ENCODE data around the gene SPTBN1. TPM values are rescaled to one million over a fixed set of nuclear protein-coding genes. Genes with fewer than 3 reads are reported as not detected.
A peak's percentile ranks its signal among the peaks of the same experiment; 100 is the strongest.
"Not testable (repeated sequence)": the region's sequence is repeated elsewhere in the genome, so short reads cannot be mapped to it uniquely, and the experiment has no call there.

SPTBN1 gene
- total RNA-seq, 1 experiment from 2014 or later = 202 TPM

DNA sequence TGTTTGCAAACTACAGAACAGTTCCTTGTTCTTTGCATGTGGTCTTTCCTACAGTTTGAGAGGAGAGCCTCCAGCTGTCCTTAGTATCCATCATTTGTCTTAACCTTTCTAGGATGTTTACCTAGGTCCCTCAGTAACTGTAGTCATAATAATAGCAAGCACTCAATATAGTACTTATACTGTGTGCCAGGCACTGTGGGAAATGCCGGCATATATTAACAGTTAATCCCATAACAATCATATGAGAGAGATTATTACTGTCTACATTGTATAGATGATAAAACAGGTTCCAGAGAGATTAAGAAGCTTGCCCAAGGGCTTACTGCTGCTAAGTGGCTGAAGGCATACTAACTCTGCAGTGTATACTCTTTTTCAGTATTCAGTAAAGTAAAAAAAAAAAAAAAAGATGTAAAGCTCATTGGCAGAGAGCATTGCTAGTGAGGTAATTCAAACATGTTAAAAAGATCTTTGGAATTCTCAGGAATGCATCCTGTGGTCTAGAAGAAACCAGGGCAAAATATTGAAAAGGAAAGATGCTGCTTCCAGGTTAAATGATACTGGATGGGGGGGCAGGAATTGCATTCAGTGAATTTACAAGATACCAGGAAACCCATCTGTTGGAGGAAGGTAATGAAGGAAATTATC lies 72.3 kb downstream of the SPTBN1 start:
- peak; percentile 25 for DNase-seq (ENCODE audit: low spot score)

DNA sequence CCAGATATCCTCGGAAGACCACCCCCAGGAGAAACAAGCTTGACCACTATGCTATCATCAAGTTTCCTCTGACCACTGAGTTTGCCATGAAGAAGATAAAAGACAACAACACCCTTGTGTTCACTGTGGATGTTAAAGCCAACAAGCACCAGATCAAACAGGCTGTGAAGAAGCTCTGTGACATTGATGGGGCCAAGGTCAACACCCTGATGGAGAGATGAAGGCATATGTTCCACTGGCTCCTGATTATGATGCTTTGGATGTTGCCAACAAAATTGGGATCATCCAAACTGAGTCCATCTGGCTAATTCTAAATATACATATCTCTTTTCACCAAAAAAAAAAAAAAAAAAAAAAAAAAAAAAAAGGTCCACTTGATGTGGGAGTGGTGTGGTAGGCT lies 73.4 kb downstream of the SPTBN1 start:
- DNase-seq (ENCODE audit: low spot score) = not testable (repeated sequence)

DNA sequence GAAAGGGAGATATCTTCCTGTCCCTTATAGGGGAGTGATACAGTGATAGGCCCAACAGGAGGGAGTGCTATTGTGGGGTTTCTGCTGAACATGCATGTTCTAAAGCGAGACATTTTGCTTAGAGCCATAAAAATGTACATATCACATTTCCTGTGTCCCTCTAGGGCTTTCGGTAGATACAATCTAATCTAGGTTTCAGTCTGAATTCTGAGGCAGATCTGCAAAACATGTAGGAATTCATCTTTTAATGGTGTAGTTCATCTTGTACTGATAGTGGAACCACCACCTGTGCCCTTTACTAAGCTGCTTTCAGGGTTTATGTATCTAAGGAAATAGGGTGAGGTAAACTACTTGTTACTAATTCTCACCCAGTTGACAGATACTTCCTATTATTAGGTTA lies 73.8 kb downstream of the SPTBN1 start:
- DNase-seq (ENCODE audit: low spot score) = no peak

DNA sequence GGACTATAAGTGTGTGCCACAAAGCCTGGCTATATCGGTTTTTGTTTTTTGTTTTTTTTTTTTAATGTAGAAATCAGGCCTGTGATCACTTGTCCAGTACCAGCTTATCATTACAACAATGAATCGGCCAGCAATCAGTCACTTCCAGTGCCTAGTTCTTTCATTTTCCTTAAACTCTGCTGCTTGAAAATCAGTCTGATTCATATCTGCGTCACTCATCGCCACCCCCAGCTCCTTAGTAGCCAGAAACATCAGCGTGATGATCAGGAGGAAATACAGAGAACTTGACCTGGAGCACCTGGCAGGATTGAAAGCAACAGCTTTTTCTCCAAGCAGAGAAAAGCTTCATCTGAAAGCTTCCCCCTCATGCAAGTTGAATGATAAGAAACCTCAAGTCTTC lies 75.4 kb downstream of the SPTBN1 start:
- peak; percentile 88 for DNase-seq (ENCODE audit: low spot score)

DNA sequence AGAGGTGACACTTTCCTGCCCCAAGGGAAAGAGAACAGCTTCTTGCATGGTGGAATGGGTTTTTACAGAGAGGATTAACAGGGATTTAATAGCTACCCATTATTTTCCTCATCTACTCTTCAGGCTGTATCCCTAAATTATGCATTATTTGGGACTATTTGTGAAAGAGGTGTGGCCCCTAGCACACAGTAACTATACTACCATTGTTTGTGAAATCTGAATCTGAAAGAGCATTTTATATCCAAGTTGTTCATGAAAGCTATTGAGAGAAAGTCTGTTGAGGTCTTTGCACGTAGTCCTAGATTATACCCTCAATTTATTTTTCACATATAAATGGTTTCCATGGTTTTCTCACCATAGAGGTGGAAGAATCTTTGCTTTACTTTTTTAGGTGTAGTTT lies 78.1 kb downstream of the SPTBN1 start:
- DNase-seq (ENCODE audit: low spot score) = no peak

DNA sequence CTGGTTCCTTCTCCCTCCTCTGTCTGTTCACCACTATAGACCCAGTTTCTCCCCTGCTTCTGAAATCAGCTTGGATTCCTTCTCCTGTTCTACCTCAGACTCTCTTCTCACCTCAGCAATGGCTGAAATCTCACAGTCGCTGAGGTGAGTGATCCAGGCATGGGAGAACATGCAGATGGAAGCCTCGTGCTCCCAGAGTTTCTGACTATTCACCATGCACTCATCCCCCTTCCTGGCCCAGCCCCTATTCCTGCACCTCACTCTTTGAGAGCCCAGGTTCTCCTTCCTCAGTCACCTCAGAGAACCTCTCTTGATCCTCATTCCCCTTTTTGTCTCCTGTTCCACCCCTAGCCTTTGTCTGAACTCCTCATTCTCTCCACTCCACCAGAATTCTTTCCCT lies 78.5 kb downstream of the SPTBN1 start:
- DNase-seq (ENCODE audit: low spot score) = no peak

DNA sequence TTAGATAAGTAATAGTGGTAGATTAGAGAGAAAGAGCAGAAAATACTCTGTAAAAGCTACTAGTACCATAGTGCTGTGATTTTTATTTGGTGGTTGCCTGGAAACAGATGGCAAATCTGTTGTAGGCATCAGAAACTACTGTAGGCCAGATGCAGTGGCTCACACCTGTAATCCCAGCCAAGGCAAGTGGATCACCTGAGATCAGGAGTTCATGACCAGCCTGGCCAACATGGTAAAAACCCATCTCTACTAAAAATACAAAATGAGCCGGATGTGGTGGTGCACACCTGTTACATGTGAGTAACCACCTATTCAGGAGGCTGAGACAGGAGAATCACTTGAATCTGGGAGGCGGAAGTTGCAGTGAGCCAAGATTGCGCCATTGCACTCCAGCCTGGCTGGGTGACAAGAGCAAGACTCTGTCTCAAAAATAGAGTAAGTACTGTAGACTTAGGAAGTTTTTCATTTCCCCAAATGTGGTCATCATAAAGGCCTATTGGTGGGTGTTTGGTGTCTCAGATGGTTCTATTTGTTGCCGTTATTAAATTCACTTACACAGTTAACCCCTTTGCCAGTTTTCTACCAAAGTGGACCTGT lies 79.6 kb downstream of the SPTBN1 start:
- no peak for DNase-seq (ENCODE audit: low spot score)

DNA sequence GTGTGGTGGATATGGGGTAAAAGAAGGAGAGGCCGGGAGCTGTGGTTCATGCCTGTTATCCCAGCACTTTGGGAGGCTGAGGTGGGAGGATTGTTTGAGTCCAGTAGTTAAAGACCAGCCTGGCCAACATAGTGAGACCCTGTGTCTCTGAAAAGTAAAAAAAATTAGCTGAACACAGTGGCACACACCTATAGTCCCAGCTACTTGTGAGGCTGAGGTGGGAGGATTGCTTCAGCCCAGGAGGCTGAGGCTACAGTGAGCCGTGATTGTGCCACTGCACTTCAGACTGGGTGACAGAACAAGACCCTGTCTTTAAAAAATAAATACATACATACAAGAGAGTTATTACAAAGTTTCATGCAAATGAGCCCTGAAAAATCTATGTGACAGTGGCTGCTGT lies 80.6 kb downstream of the SPTBN1 start:
- DNase-seq (ENCODE audit: low spot score) = no peak

DNA sequence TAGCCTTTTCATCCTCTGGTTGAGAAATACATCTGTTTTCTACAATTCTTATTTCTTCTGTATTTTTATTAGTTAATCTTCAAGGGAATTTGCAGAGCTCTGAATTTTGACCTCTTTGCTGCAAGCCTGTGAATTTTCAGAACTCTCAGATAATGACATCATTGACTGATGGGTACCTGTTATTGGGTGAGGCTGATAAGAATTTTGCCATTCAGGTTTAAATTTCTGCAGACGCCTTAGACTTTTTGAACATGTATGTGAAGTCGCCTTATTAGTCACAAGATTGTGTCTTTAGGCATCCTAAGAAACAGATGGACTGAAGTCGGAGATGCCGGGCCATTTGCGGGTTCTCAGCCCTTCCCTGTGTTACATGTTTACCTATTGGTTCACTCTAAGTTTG lies 82.4 kb downstream of the SPTBN1 start:
- DNase-seq (ENCODE audit: low spot score) = no peak

DNA sequence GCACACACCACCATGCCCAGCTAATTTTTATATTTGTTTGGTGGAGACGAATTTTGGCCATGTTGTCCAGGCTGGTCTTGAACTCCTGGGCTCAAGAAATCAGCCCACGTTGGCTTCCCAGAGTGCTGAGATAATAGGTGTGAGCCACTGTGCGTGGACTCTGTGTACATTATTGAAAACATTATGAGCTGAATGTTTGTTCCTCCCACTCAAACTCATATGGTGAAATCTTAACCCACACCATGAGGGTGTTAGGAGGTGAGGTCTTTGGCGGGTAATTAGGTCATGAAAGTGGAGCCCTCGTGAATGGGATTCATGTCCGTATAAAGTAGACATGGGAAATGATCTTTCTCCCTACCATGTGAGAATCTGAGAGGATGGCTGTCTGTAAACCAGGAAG lies 83.6 kb downstream of the SPTBN1 start:
- DNase-seq (ENCODE audit: low spot score) = no peak

DNA sequence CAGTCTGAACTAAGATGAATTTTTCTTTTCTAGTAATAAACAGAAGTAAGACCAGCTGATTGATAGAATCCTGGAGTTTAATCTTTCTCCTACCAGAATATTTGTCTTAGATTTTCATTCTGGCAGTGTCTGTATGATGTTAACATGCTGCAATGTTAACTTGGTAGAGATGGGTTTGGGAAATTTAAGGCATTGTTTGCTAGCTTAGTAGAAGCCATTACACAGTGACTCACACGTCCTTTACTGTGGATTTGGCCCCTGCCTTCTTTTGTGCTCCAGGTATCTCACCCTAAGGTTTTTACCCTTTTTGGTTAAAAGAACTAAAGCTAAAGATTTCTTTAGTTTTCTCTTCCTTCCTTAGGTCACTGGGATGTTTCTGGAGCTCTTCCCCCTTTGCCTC lies 84.1 kb downstream of the SPTBN1 start:
- no peak for DNase-seq (ENCODE audit: low spot score)

DNA sequence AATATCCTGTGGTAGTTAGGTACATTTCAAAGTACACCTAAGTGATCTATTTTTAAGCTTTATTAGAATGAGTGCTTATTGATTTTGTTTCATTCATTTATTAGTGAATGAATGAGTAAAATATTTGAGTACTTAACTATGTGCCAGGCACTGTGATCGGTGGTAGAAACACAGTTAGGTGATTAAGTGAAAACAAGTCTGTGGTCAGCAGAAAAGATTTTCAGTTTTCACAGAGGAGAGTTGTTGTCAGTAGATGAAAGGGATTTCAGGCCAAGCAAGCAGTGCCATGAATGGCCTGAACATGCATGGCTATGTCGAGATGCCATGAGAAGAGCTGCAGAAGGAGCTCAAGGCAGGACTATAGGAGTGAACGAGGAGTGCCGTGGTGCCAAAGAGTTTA lies 85.9 kb downstream of the SPTBN1 start:
- DNase-seq (ENCODE audit: low spot score) = no peak

DNA sequence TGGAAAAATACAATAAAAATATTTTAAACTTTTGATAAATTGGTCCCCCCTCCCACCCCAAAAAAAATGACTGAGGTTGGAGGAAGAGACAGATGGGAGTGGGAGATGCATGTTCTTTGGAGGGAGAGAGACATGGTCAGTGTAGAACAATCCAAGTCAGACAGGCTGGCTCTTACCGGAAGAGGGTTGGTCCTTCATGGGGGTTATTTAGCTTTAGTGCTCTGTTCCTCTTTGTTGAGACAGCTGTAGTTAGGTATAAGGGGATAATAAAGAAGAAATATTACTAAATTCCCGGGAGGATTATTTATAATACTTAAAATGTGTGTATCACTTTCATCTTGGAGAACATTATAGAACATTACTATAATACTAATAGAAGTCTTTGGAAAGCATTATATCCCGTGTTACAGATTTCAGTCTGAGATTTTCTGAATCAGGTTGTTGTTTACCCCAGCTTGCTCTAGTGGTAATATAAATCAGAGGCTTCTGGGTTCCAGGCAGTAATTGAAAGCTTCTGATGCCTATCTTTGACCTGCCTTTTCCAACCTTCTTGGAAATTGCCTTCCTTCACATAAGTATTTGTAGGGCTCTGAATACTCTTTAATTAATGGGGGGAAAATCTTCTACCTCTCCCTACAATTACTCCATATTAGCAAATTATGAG lies 87.7 kb downstream of the SPTBN1 start:
- DNase-seq (ENCODE audit: low spot score) = no peak

DNA sequence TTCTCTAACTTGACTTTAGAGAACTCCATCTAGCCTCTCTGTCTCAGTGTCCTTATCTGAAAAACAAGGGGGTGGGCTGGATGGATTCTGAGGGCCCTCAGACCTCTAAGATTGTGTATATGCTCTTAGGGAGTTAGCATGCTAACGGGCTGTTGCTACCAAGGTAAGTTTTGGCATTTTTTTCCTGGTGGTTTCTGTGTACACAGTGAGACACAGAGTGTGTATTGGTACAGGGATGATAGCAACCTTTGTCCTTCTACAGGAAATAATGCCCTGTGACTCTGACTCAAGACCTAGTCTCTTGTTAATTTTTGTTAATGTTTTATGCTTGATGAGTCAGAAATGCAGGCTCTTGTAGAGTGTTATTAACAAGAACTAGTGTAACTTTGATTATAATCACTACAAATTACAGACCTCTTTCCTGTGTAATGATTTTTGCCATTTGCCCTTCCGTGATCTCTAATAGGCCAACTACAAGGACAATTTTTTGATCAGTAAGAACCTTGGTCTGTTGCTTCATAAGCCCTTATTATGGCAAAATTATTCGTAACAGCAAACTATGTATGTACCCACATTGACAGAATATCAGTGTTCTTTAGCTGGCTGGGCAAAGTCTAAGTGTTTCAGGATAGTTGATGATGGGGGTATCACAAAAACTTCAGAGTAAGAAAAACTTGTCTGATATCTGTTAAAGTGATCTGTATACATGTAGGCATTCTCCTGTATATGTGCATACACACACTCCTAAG lies 89.7 kb downstream of the SPTBN1 start:
- DNase-seq (ENCODE audit: low spot score) = peak; percentile 78

DNA sequence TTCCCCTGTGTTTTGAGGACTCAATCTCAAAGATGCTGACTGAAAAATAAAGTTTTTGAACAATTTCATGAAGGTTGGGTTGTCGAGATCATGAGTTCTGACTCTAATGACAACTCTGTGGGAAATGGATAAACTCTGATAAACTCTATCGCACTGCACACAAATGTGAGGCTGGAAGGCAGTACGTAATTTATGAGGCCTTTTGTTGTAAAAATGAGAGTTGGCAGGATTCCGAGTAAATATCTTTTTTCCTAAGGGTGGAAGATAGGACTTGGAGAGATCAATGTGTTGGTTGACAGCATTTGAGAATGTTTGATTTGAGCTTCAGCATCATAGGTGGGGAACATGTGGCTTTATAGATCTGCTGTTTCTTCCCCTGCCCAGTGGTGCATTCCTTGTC lies 90.4 kb downstream of the SPTBN1 start:
- DNase-seq (ENCODE audit: low spot score) = no peak

DNA sequence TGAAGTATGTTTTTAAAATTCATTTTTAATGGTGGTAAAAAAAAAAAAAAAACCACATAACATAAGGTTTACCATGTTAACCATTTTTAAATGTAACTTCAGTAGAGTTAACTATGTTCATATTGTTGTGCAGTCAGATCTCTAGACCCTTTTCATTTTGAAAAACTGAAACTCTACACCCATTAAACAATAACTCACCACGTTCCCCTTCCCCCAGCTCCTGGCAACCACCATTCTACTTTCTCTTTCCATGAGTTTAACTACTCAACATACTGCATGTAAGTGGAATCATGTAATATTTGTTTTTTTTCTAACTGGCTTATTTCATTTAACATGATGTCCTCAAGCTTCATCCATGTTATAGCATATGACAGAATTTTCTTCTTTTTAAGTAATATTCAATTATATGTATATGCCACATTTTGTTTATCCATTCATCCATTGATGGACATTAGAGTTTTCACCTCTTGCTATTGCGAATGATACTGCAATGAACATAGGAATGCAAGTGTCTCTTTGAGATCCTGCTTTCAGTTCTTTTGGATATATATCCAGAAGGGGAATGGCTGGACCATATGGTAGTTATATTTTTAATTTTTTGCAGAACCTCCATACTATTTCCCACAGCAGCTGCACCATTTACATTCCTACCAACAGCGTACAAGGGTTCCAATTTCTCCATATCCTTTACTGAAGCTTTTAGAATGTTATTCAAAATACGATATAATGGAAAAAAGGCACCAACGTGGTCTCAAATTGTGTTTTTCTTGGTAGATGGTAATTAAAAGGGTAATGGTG lies 91.0 kb downstream of the SPTBN1 start:
- DNase-seq (ENCODE audit: low spot score) = no peak

DNA sequence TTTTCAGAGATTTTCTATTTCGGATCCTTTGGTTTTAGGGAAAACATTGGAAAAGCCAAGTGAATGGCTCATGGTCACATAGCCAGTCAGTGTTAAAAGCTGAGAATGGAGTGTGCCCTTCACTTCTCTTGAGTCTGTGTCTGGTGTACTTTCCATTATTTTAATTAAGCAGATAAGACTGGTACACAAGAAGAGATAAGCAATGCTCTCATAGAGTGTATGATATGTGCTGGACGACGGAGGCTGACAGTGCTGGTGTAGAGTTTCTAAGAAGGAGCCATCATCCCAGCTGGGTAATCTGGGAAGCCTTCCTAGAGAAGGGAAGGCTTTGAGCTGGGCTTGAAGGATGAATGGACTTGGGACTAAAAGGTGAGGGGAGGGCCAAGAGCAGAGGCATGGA lies 93.3 kb downstream of the SPTBN1 start:
- no peak for DNase-seq (ENCODE audit: low spot score)

DNA sequence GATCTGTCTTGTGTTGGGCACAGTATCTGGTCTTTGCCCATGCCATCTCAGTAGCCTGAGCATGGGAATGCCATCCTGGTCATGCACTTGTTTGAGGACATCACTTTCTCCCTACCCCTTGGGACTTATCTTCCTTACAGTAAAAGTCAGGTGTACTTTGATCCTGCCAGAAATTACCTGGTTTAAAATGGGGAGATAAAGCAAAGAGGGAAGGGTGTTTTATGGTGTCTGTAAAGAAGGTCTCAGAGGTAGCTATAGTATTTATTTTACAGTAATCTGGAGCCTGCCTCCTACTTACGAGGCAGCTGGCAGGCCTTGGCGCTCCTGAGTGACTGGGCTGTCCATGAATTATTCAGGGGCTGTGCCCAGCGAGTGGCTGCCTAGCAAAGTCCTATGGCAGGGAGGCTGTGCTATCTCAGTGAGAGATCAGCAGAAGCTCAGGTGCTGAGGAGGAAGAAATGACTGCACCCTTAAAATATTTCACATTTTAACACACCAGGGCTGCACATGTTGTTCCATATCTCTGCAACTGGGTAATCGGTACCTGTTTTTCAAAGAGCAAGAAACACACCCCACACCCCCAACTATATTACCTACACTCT lies 93.9 kb downstream of the SPTBN1 start:
- no peak for DNase-seq (ENCODE audit: low spot score)

DNA sequence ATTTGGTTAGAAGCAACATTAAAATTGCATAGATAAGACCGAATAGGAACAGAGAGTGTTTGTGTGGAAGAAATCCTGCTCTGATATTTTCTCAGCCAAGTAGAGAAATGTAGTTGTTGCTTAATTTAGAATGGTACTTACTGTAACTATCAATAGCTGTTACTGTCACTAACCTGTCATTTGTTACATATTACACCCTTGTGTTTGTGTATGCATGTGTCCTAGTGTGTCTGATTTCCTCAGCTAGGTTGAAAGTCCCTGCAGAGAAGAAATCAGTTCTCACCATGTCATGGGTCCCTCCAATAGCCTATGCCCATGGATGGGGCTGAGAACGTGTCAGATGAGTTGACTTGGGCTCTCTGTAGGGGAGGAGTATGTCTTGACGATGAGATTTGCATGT lies 94.4 kb downstream of the SPTBN1 start:
- DNase-seq (ENCODE audit: low spot score) = no peak

DNA sequence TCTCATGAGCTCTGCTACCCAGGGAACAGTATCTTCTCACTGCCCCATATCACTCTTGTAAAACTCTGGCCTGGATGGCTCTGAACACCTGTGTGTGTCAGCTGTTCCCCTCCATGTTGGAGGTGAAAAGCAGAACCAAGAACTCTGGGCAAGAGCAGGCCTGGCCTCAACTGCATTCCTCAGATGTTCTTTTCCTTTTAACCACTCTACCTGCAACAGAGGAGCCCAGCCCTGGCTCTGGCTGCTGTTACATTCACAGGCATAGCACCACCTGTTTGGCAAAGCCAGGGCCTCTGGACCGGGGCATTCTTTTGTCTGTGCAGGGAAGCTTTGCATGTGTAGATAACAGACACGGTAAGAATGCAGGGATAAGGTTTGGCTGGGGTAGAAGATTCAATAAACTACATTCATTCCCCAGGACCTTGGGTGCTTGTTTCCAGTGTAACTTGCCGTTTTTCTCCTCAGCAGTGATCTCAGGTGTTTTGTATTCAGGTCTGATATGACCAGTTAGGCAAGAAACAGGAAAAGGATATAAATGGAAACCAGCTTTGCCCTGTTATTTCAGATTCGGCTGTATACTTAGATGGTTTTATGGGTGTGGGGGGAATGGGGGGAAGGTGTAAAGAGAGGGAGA lies 95.1 kb downstream of the SPTBN1 start:
- no peak for DNase-seq (ENCODE audit: low spot score)

DNA sequence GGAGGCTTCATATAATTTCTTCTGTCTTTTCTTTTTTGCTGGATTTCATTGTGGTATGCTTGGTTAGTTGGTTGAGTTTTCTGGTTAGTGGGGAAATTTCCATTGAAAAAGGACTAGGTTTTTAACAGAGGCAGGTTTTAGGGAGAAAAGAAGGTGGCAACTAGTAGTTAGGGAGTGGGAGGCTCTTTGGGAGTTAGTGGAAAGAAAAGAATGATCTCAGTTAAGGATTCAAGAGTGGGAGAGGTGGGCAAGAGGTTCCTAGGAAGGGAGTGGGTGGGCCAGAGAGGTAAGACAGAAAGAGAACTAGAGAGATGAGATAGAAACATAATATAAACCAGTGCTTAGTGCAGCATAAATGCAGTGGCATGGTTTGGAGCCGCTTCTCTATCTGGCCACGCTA lies 96.9 kb downstream of the SPTBN1 start:
- no peak for DNase-seq (ENCODE audit: low spot score)
